Hepatocyte (in vitro differentiated cells): ENCODE results near the gene ZNF91.

Experiments
- EZH2 ChIP-seq: fragments of 200-600 bp; sonication (generic); IDR thresholded peaks from 2 replicates; pipeline ENCODE4 v1.6.1; 2016; ENCODE audit warnings: antibody characterized with exemption, mild to moderate bottlenecking, borderline replicate concordance
- TF ChIP-seq, protein P1 (sequence below): fragments of 200-600 bp; sonication (generic); IDR thresholded peaks from 2 replicates; pipeline ENCODE4 v1.5.1; 2016; ENCODE audit warnings: antibody characterized with exemption, mild to moderate bottlenecking; ENCODE audit not compliant: poor library complexity

DNA sequence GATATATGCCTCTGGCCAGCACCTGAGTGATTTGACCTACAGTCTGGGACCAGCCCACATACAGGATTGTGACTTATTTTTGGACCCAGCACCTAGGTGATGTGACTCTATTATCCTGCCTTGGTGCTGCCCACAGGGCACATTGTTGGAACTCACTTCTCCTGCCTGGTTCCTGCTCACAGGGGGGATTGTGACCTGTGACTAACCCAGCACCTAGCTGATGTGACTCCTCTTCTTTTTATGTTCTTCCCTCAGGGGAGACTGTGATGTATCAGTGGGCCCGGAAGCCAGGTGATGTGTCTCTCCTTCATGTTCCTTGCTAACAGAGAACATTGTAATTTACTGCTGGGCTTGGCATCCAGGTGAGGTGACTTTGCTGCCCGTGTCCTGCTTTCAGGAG, 82.1 kb downstream of the ZNF91 start:
- TF ChIP-seq EZH2: no peak
- TF ChIP-seq, protein P1, sequence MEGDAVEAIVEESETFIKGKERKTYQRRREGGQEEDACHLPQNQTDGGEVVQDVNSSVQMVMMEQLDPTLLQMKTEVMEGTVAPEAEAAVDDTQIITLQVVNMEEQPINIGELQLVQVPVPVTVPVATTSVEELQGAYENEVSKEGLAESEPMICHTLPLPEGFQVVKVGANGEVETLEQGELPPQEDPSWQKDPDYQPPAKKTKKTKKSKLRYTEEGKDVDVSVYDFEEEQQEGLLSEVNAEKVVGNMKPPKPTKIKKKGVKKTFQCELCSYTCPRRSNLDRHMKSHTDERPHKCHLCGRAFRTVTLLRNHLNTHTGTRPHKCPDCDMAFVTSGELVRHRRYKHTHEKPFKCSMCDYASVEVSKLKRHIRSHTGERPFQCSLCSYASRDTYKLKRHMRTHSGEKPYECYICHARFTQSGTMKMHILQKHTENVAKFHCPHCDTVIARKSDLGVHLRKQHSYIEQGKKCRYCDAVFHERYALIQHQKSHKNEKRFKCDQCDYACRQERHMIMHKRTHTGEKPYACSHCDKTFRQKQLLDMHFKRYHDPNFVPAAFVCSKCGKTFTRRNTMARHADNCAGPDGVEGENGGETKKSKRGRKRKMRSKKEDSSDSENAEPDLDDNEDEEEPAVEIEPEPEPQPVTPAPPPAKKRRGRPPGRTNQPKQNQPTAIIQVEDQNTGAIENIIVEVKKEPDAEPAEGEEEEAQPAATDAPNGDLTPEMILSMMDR: no peak
